ENCODE measurements around the gene ZBTB20. TPM values are rescaled to one million over a fixed set of nuclear protein-coding genes. Genes with fewer than 3 reads are reported as not detected.

The ZBTB20 gene
- total RNA-seq, 1 donor from 2014 or later: 61.0 TPM

- Histone ChIP-seq H3K27me3 (no peaks in the 10 kb centered on the region), H3K36me3 (no peaks in the 10 kb centered on the region), H3K9me3 (no peaks in the 10 kb centered on the region), H3K4me1 (no peaks in the 10 kb centered on the region), H3K27ac (no peak overlapping the region), H3K4me3 (no peak overlapping the region)
- no peak for DNase-seq
- intact Hi-C loops (cut with DNase I): no loop called here
- ATAC-seq: no peak
- no peak for TF ChIP-seq CTCF (IDR thresholded peaks at IDR 0.05)
These were observed 65.6 kb downstream of the ZBTB20 start for GRCh38 chr3:115081444-115081843.

GRCh38 chr3:115077501-115078250, 69.4 kb downstream of the ZBTB20 start:
- H3K36me3 ChIP-seq: no peaks in the 10 kb centered on the region
- no peaks in the 10 kb centered on the region for H3K4me1 ChIP-seq
- H3K27me3 ChIP-seq: no peaks in the 10 kb centered on the region
- intact Hi-C loops (cut with DNase I): no loop called here
- no peak for ATAC-seq
- no peak for DNase-seq
- H3K27ac ChIP-seq: no peak overlapping the region
- H3K9me3 ChIP-seq: no peaks in the 10 kb centered on the region
- TF ChIP-seq CTCF (IDR thresholded peaks at IDR 0.05): no peak
- H3K4me3 ChIP-seq: no peak overlapping the region

DNA sequence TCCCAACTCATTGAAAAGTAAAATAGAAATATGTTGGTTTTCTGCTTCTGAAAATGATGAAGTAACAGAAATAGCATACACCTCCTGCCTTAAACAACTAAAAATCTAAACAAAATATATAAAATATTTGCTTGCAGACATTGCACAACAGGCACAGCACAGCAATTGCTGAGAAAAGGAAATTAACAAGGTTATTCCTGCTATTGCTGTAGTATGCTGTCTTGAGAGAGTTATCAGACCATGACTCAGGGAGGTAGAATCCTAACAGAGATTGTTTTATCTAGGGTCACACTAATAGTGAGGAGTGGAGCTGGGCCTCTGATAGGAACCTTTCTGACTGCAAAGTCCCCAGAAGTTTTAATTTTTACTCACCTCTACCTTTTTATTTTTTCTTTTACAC, 72.6 kb downstream of the ZBTB20 start:
- ATAC-seq: no peak
- intact Hi-C loops (cut with DNase I): no loop called here

DNA sequence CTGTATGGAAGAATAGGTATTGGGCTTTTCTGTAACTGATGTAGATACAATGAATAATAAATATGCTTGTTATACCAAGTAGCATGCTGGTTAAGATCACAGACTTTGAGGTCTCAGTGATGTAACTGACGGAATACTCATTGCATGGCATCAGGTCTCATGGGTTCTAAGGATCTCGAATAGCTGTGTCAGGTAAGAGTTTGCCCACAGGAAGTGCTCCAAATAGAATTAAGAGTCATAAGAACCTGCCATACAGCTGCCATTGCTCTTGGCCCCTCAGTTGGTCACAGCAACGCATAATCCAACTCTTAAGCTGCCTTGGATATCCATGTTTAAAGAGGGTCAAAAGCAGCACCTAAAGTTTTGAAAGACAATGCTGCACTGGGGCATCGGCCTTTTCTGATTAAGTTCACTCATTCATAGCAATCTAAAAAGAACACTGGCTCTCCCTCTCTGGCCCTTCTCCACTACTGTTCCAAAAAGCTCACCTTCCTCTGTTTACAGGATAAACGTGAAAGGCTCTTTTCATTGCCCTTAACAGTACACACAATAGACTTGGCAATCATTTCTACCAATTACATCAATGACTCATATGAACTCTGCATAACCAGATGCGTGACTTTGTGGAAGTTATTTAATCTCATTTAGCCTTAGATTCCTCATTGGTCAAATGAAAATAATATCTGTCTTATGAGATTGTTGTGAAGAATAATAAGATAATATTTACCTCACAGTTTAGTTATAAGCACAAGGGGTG, 74.6 kb downstream of the ZBTB20 start:
- ATAC-seq: no peak
- no peak overlapping the region for H3K27ac ChIP-seq
- intact Hi-C loops (cut with DNase I): no loop called here

More for the DNA sequence above, 72.6 kb downstream of the ZBTB20 start:
- H3K4me3 ChIP-seq: no peak overlapping the region
- no peaks in the 10 kb centered on the region for H3K4me1 ChIP-seq
- no peak for DNase-seq
- no peak overlapping the region for H3K27ac ChIP-seq
- H3K27me3 ChIP-seq: no peaks in the 10 kb centered on the region
- no peaks in the 10 kb centered on the region for H3K36me3 ChIP-seq
- no peak for TF ChIP-seq CTCF (IDR thresholded peaks at IDR 0.05)
- no peaks in the 10 kb centered on the region for H3K9me3 ChIP-seq

GRCh38 chr3:115071601-115072000, 75.5 kb downstream of the ZBTB20 start:
- Histone ChIP-seq H3K36me3 (no peaks in the 10 kb centered on the region), H3K27me3 (no peaks in the 10 kb centered on the region), H3K9me3 (no peaks in the 10 kb centered on the region), H3K4me3 (no peak overlapping the region), H3K4me1 (no peaks in the 10 kb centered on the region), H3K27ac (no peak overlapping the region)
- TF ChIP-seq CTCF (IDR thresholded peaks at IDR 0.05): no peak
- DNase-seq (no peak), ATAC-seq (no peak)
- intact Hi-C loops (cut with DNase I): no loop called here

More for the DNA sequence above, 74.6 kb downstream of the ZBTB20 start:
- TF ChIP-seq CTCF (IDR thresholded peaks at IDR 0.05): no peak
- no peaks in the 10 kb centered on the region for H3K9me3 ChIP-seq
- no peak for DNase-seq
- H3K27me3 ChIP-seq: no peaks in the 10 kb centered on the region
- H3K4me3 ChIP-seq: no peak overlapping the region
- H3K4me1 ChIP-seq: no peaks in the 10 kb centered on the region
- no peaks in the 10 kb centered on the region for H3K36me3 ChIP-seq

All from upper lobe of right lung (tissue), 1 donor.